CD8-positive, alpha-beta memory T cell (primary cell): ENCODE results near the gene SIDT2. TPM values are rescaled to one million over a fixed set of nuclear protein-coding genes. Genes with fewer than 3 reads are reported as not detected.

ENCODE experiments used
- CTCF ChIA-PET: fragments of 350-600 bp; sonication (Branson Sonifier 250); formaldehyde crosslinking; loops from one replicate; lab custom pipeline; 2021; ENCODE audit warnings: antibody characterized with exemption; lab: Charles Lee
- POLR2A ChIA-PET: fragments of 350-600 bp; sonication (Branson Sonifier 250); formaldehyde crosslinking; loops from one replicate; lab custom pipeline; 2021; ENCODE audit warnings: antibody characterized with exemption; lab: Charles Lee
- DNase-seq, 5 donors: peaks; one replicate each; pipeline versions ENCODE4 v3.0.0 to v3.0.0-alpha.2; 2020 to 2022; ENCODE audit warnings: mixed read lengths in 1 of 5
- H3K27ac ChIP-seq: one replicate; pipeline ENCODE4 v1.7.0; 2013; ENCODE audit warnings: low read depth, mild to moderate bottlenecking, low read length, moderate library complexity
- H3K27me3 ChIP-seq: 2 replicates; pipeline ENCODE4 v1.7.0; 2013; ENCODE audit warnings: low read length, mild to moderate bottlenecking; ENCODE audit not compliant: insufficient read depth, poor library complexity, severe bottlenecking
- H3K36me3 ChIP-seq: 2 replicates; pipeline ENCODE4 v1.7.0; 2013; ENCODE audit warnings: mild to moderate bottlenecking, low read length, moderate library complexity; ENCODE audit not compliant: insufficient read depth
- H3K4me1 ChIP-seq: 2 replicates; pipeline ENCODE4 v1.7.0; 2013; ENCODE audit warnings: mild to moderate bottlenecking, low read length, moderate library complexity; ENCODE audit not compliant: insufficient read depth
- H3K4me3 ChIP-seq: 2 replicates; pipeline ENCODE4 v1.7.0; 2013; ENCODE audit warnings: mild to moderate bottlenecking, low read length
- H3K9me3 ChIP-seq: 2 replicates; pipeline ENCODE4 v1.7.0; 2013; ENCODE audit warnings: mild to moderate bottlenecking, low read length
- H3K27ac Mint-ChIP-seq, 8 donors: one replicate each; pipeline ENCODE4 v1.8.0; 2020 to 2021; ENCODE audit warnings: mixed read lengths in 8 of 8, mild to moderate bottlenecking in 6 of 8, inconsistent platforms in 3 of 8, moderate library complexity in 3 of 8
- H3K27me3 Mint-ChIP-seq, 2 donors: one replicate each; pipeline ENCODE4 v1.8.0; 2020 to 2021; ENCODE audit warnings: mixed read lengths in 2 of 2, mild to moderate bottlenecking in 1 of 2, moderate library complexity in 1 of 2
- H3K36me3 Mint-ChIP-seq, 3 donors: one replicate each; pipeline ENCODE4 v1.8.0; 2020 to 2021; ENCODE audit warnings: mixed read lengths in 3 of 3, inconsistent platforms in 1 of 3, mild to moderate bottlenecking in 1 of 3
- H3K4me1 Mint-ChIP-seq, 3 donors: one replicate each; pipeline ENCODE4 v1.8.0; 2020 to 2021; ENCODE audit warnings: mixed read lengths in 3 of 3, inconsistent platforms in 1 of 3, mild to moderate bottlenecking in 1 of 3
- H3K4me3 Mint-ChIP-seq, 7 donors: one replicate each; pipeline ENCODE4 v1.8.0; 2020 to 2021; ENCODE audit warnings: mixed read lengths in 7 of 7, mild to moderate bottlenecking in 6 of 7, moderate library complexity in 4 of 7, inconsistent platforms in 2 of 7
- H3K9me3 Mint-ChIP-seq, 5 donors: one replicate each; pipeline ENCODE4 v1.8.0; 2020 to 2022; ENCODE audit warnings: mixed read lengths in 5 of 5, mild to moderate bottlenecking in 3 of 5, moderate library complexity in 2 of 5, inconsistent platforms in 1 of 5
- polyA plus RNA-seq: library from polyadenylated mRNA; unstranded; fragments of 300-500 nt; fragmentation: Illumina TruSeq; gene quantifications from one replicate; pipeline ENCODE4 v1.2.3, GENCODE V29; 2021
- total RNA-seq, 2 experiments: library from RNA; stranded (reverse); gene quantifications; one replicate each; pipeline ENCODE4 v1.2.3, GENCODE V29; 2021

The SIDT2 gene
- total and polyA plus RNA-seq, 3 experiments from 2014 or later, result 2.0 to 14.9 (median 13.8) TPM

DNA sequence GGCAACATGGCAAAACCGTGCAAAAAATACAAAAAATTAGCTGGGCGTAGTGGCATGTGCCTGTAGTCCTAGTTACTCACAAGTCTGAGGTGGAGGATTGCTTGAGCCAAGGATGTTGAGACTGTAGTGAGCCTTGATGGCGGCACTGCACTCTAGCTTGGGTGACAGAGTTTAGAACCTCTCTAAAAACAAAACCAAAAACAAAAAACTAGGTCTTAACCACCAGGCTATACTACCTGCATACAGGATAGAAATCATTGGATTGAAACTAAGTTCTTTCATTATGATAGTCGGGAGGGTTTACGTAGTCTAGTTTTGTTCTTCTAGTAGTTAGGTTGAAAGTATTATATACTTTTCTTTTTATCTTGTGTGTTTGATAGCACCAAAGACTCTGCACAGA lies 59.7 kb downstream of the SIDT2 start:
- Histone ChIP-seq H3K36me3 (no peaks in the 10 kb centered on the region), H3K4me3 (no peak overlapping the region), H3K27me3 (no peaks in the 10 kb centered on the region), H3K4me1 (peaks cover 6% of the 10 kb centered on the region), H3K27ac (no peak overlapping the region), H3K9me3 (no peaks in the 10 kb centered on the region)
- Mint-ChIP-seq H3K36me3 (peaks cover 9 to 43% (median 11%) of the 10 kb centered on the region in 3 donors), H3K27ac (no peak overlapping the region), H3K27me3 (no peaks in the 10 kb centered on the region), H3K4me1 (peaks cover 13% of the 10 kb centered on the region in 3 donors), H3K4me3 (no peak overlapping the region), H3K9me3 (no peaks in the 10 kb centered on the region)
- POLR2A ChIA-PET, result no interaction called here
- no peak for DNase-seq
- CTCF ChIA-PET, result no interaction called here

DNA sequence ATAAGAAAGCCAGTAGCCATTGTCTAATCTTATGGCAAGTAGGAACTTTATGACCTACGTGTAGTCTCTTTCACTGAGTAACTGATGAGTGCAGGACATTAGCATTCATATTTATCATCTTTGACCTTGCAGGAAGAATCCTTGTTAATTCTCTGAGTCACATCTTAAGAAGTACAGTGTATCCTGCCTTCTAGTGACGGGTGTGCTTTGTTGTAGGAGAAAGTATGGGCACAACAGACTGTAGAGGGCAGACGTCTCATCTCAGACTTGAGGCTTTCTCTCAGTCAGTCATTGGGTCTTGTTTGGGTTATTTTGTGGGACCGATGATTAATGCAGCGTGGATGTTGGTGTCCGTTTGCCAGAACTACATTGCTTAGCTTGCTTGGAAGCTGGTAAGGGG lies 60.8 kb downstream of the SIDT2 start:
- no peaks in the 10 kb centered on the region for H3K27me3 ChIP-seq
- Mint-ChIP-seq H3K9me3 (no peaks in the 10 kb centered on the region), H3K36me3 (peaks cover 9 to 51% (median 12%) of the 10 kb centered on the region in 3 donors), H3K4me1 (peaks cover 2 to 4% (median 2%) of the 10 kb centered on the region in 3 donors), H3K27ac (no peak overlapping the region), H3K4me3 (no peak overlapping the region), H3K27me3 (no peaks in the 10 kb centered on the region)
- CTCF ChIA-PET, result no interaction called here
- POLR2A ChIA-PET, result no interaction called here
- no peaks in the 10 kb centered on the region for H3K9me3 ChIP-seq
- H3K27ac ChIP-seq, result no peak overlapping the region
- peaks cover 6% of the 10 kb centered on the region for H3K36me3 ChIP-seq
- no peak for DNase-seq
- H3K4me3 ChIP-seq, result no peak overlapping the region
- no peaks in the 10 kb centered on the region for H3K4me1 ChIP-seq

Other genes starting within 250 kb of the SIDT2 start
- gene SIK3, start 80.3 kb upstream of the SIDT2 start, total RNA-seq, result 10 to 100 TPM; 42.8 to 48.7 TPM
- 33.9 TPM for gene SIK3, start 80.3 kb upstream of the SIDT2 start, polyA plus RNA-seq
- gene PAFAH1B2, start 34.5 kb upstream of the SIDT2 start, total RNA-seq, result 10 to 100 TPM; 79.5 to 84.5 TPM
- gene PAFAH1B2, start 34.5 kb upstream of the SIDT2 start, polyA plus RNA-seq, result 15.9 TPM
- gene TAGLN, start 20.6 kb downstream of the SIDT2 start, total RNA-seq, result 1 to 10 TPM; 1.8 to 2.2 TPM
- gene TAGLN, start 20.6 kb downstream of the SIDT2 start, polyA plus RNA-seq, result 0.35 TPM
- 100 to 1,000 TPM in 1 of 2 experiments, 10 to 100 TPM in 1; 99.6 to 101 TPM for gene PCSK7, start 53.3 kb downstream of the SIDT2 start, total RNA-seq
- 81.7 TPM for gene PCSK7, start 53.3 kb downstream of the SIDT2 start, polyA plus RNA-seq
- gene RNF214, start 53.9 kb downstream of the SIDT2 start, total RNA-seq, result 10 to 100 TPM; 25.1 to 25.3 TPM
- 35.0 TPM for gene RNF214, start 53.9 kb downstream of the SIDT2 start, polyA plus RNA-seq
- 1 to 10 TPM; 3.8 to 4.5 TPM for gene BACE1-AS, start 112.6 kb downstream of the SIDT2 start, total RNA-seq
- 1.3 TPM for gene BACE1-AS, start 112.6 kb downstream of the SIDT2 start, polyA plus RNA-seq
- 1 to 10 TPM; 2.5 to 2.9 TPM for gene BACE1, start 137.5 kb downstream of the SIDT2 start, total RNA-seq
- gene BACE1, start 137.5 kb downstream of the SIDT2 start, polyA plus RNA-seq, result 2.0 TPM
- gene CEP164, start 149.1 kb downstream of the SIDT2 start, total RNA-seq, result 10 to 100 TPM; 34.6 to 40.5 TPM
- gene CEP164, start 149.1 kb downstream of the SIDT2 start, polyA plus RNA-seq, result 25.7 TPM